HCT116 (cell line): ENCODE measurements around the gene RHOH. TPM values are rescaled to one million over a fixed set of nuclear protein-coding genes. Genes with fewer than 3 reads are reported as not detected.
A peak's percentile ranks its signal among the peaks of the same experiment; 100 is the strongest.

Source experiments
- ATAC-seq: fragments of 200-7000 bp; cut with Tn5 transposase; 2 replicates; pipeline ENCODE4 v1.9.1; 2020; ENCODE audit warnings: mild to moderate bottlenecking, moderate library complexity
- BruUV-seq: library from RNA; stranded (reverse); fragments of 400-500 nt; replicated peaks from 2 replicates; lab custom pipeline; 2021; lab: Mats Ljungman, UMichigan
- CTCF ChIA-PET: fragments of 300-600 bp; sonication (Branson Sonifier 250); formaldehyde crosslinking; loops from one replicate; lab custom pipeline; 2021; ENCODE audit warnings: antibody characterized with exemption; lab: Charles Lee
- POLR2A ChIA-PET: fragments of 300-600, 350-600 bp; sonication (Branson Sonifier 250); formaldehyde crosslinking; loops from one replicate; lab custom pipeline; 2021; ENCODE audit warnings: antibody characterized with exemption; lab: Charles Lee
- RAD21 ChIA-PET, 2 experiments: fragments of 300-600 bp; sonication (Branson Sonifier 250); formaldehyde crosslinking; loops; one replicate each; lab custom pipeline; 2023; ENCODE audit warnings: low total read pairs in 2 of 2; ENCODE audit not compliant: uncharacterized antibody in 2 of 2, unreplicated experiment in 2 of 2, low non-redundant PET in 1 of 2; lab: Charles Lee
- DNase-seq: peaks from one replicate; pipeline ENCODE4 v3.0.0-alpha.2; 2010; ENCODE audit warnings: low read depth, low spot score
- H2AFZ ChIP-seq: fragments of 200-600 bp; shearing (Covaris generic), sonication (generic); 2 replicates; pipeline ENCODE4 v1.6.1; 2017; ENCODE audit warnings: low read depth, mixed run types, mixed read lengths, antibody characterized with exemption, low read length; ENCODE audit not compliant: poor library complexity, severe bottlenecking
- H3K27ac ChIP-seq: 2 replicates; pipeline ENCODE4 v1.5.1; 2012; ENCODE audit warnings: low read depth, low read length
- H3K27me3 ChIP-seq: fragments of 200-600 bp; sonication (generic); 2 replicates; pipeline ENCODE4 v1.6.1; 2016; ENCODE audit warnings: mixed run types, low read length, mixed read lengths; ENCODE audit not compliant: insufficient read depth
- H3K36me3 ChIP-seq, 2 experiments: fragments of 200-500 bp in 1 of 2; fragments of 200-600 bp in 1 of 2; sonication (Bioruptor generic) in 1 of 2; sonication (generic) in 1 of 2; 2 replicates each; pipeline versions ENCODE4 v1.5.1 to v1.6.1; 2014 to 2016; ENCODE audit warnings: low read length in 2 of 2, inconsistent platforms in 1 of 2, mixed read lengths in 1 of 2, mixed run types in 1 of 2; ENCODE audit not compliant: insufficient read depth in 2 of 2, control insufficient read depth in 1 of 2
- H3K4me1 ChIP-seq, 2 experiments: fragments of 200-600 bp in 1 of 2; sonication (generic) in 1 of 2; 2 replicates each; pipeline versions ENCODE4 v1.5.1 to v1.6.1; 2012 to 2017; ENCODE audit warnings: low read length in 2 of 2, inconsistent platforms in 1 of 2, mild to moderate bottlenecking in 1 of 2, mixed read lengths in 1 of 2, mixed run types in 1 of 2, moderate library complexity in 1 of 2; ENCODE audit not compliant: insufficient read depth in 2 of 2, control insufficient read depth in 1 of 2
- H3K4me2 ChIP-seq: fragments of 200-600 bp; sonication (generic); 2 replicates; pipeline ENCODE4 v1.6.1; 2017; ENCODE audit warnings: mixed run types, low read length, mixed read lengths
- H3K4me3 ChIP-seq, 2 experiments: fragments of 200-600 bp in 1 of 2; sonication (generic) in 1 of 2; replicated peaks in 1 of 2; 2 replicates each; pipeline ENCODE4 v1.5.1; 2011 to 2016; ENCODE audit warnings: low read length in 2 of 2, control low read depth in 1 of 2, low read depth in 1 of 2, mild to moderate bottlenecking in 1 of 2, mixed read lengths in 1 of 2, mixed run types in 1 of 2
- H3K79me2 ChIP-seq: fragments of 200-600 bp; sonication (generic); 2 replicates; pipeline ENCODE4 v1.6.1; 2017; ENCODE audit warnings: mild to moderate bottlenecking, mixed run types, low read length, moderate library complexity, mixed read lengths; ENCODE audit not compliant: insufficient read depth
- H3K9ac ChIP-seq: fragments of 200-600 bp; sonication (generic); 2 replicates; pipeline ENCODE4 v1.6.1; 2016; ENCODE audit warnings: low read length, mixed read lengths
- H3K9me2 ChIP-seq: fragments of 200-600 bp; sonication (generic), shearing (Covaris generic); 2 replicates; pipeline ENCODE4 v1.6.1; 2017; ENCODE audit warnings: mixed run types, mild to moderate bottlenecking, moderate library complexity; ENCODE audit not compliant: insufficient read depth
- H3K9me3 ChIP-seq, 2 experiments: fragments of 200-500 bp in 1 of 2; fragments of 200-600 bp in 1 of 2; sonication (Bioruptor generic) in 1 of 2; sonication (generic) in 1 of 2; 2 replicates each; pipeline ENCODE4 v1.6.1; 2014 to 2017; ENCODE audit warnings: low read length in 2 of 2, mixed read lengths in 2 of 2, inconsistent platforms in 1 of 2, low read depth in 1 of 2, mild to moderate bottlenecking in 1 of 2, mixed run types in 1 of 2, moderate library complexity in 1 of 2; ENCODE audit not compliant: control insufficient read depth in 1 of 2, insufficient read depth in 1 of 2
- H4K20me1 ChIP-seq: fragments of 200-600 bp; sonication (generic), shearing (Covaris generic); 2 replicates; pipeline ENCODE4 v1.6.1; 2017; ENCODE audit warnings: mixed run types, mild to moderate bottlenecking, moderate library complexity; ENCODE audit not compliant: insufficient read depth
- EZH2phosphoT487 ChIP-seq: fragments of 200-600 bp; IDR thresholded peaks from 2 replicates; pipeline ENCODE4 v1.6.1; 2018; ENCODE audit warnings: antibody characterized with exemption, borderline replicate concordance
- JUND ChIP-seq: IDR thresholded peaks from 2 replicates; pipeline ENCODE4 v1.6.1; 2012
- POLR2AphosphoS5 ChIP-seq: IDR thresholded peaks from 2 replicates; pipeline ENCODE4 v1.6.1; 2011; ENCODE audit warnings: mild to moderate bottlenecking, low read depth, low read length, moderate library complexity
- TCF7L2 ChIP-seq: IDR thresholded peaks from 2 replicates; pipeline ENCODE4 v1.7.0; 2011; ENCODE audit warnings: borderline replicate concordance, inconsistent platforms; ENCODE audit not compliant: insufficient read depth, insufficient read length; ENCODE audit errors: extremely low read depth
- ZNF274 ChIP-seq: fragments of 200-500 bp; sonication (Bioruptor generic); IDR thresholded peaks from 2 replicates; pipeline ENCODE4 v1.6.1; 2014; ENCODE audit warnings: mild to moderate bottlenecking, low read depth, low read length, inconsistent platforms
- intact Hi-C: fragments of 100-400 bp; cut with micrococcal nuclease; formaldehyde crosslinking; loops from 2 replicates; pipeline ENCODE4 v1.10.0; 2022
- total RNA-seq: library from RNA; stranded (reverse); gene quantifications from one replicate; pipeline ENCODE4 v1.2.1, GENCODE V29; 2021; ENCODE audit not compliant: unreplicated experiment
- TF ChIP-seq, protein P1 (sequence below): IDR thresholded peaks from 2 replicates; pipeline ENCODE4 v1.6.1; 2012
- TF ChIP-seq, protein P2 (sequence below): IDR thresholded peaks from 2 replicates; pipeline ENCODE4 v1.6.1; 2011; ENCODE audit warnings: mild to moderate bottlenecking, low read length, moderate library complexity; ENCODE audit not compliant: insufficient replicate concordance; ENCODE audit errors: extremely low read depth

RHOH gene
- total RNA-seq, 1 experiment from 2014 or later = 0.74 TPM

DNA sequence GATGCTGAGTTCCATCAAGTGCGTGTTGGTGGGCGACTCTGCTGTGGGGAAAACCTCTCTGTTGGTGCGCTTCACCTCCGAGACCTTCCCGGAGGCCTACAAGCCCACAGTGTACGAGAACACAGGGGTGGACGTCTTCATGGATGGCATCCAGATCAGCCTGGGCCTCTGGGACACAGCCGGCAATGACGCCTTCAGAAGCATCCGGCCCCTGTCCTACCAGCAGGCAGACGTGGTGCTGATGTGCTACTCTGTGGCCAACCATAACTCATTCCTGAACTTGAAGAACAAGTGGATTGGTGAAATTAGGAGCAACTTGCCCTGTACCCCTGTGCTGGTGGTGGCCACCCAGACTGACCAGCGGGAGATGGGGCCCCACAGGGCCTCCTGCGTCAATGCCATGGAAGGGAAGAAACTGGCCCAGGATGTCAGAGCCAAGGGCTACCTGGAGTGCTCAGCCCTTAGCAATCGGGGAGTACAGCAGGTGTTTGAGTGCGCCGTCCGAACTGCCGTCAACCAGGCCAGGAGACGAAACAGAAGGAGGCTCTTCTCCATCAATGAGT is 46.6 kb downstream of the RHOH start:
- Histone ChIP-seq H3K27me3 (no peaks in the 10 kb centered on the region), H3K4me1 (peaks cover 8 to 38% of the 10 kb centered on the region in 2 experiments; a peak in 3 of 4 replicates), H3K9me3 (no peaks in the 10 kb centered on the region), H3K9ac (no peak overlapping the region), H3K4me3 (no peak overlapping the region), H2AFZ (no peak overlapping the region), H3K9me2 (no peaks in the 10 kb centered on the region), H3K4me2 (no peak overlapping the region)
- POLR2A ChIA-PET = no interaction called here
- intact Hi-C loops = no loop called here
- ATAC-seq (no peak), DNase-seq (no peak)
- BruUV-seq = no TSS peak
- CTCF ChIA-PET = no interaction called here
- RAD21 ChIA-PET = no interaction called here
- no peak for TF ChIP-seq POLR2AphosphoS5
- TF ChIP-seq, protein P1, sequence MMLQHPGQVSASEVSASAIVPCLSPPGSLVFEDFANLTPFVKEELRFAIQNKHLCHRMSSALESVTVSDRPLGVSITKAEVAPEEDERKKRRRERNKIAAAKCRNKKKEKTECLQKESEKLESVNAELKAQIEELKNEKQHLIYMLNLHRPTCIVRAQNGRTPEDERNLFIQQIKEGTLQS = no peak
- TF ChIP-seq, all 23 proteins: peak for 0
- H4K20me1 ChIP-seq = no peaks in the 10 kb centered on the region
- no peaks in the 10 kb centered on the region for H3K79me2 ChIP-seq
- no peaks in the 10 kb centered on the region for H3K36me3 ChIP-seq
- no peak overlapping the region for H3K27ac ChIP-seq

DNA sequence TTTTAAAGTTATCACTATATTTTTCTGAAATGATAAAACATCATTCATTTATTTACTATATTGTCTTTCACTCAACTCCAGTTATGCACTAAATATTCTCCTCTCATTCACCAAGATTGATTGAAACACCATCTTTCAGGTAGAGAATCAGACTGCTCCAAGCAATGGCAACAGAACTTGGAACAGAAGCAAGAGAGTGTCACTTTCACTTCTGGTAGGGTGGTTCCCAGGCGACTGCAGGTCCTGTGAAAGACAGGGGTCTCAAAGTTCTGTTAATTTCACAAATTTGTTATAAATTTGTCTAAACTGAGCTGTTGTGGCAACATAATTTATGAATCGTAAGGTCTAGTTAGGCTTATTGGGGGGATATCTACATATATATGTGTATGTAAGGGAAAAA is 47.8 kb downstream of the RHOH start:
- DNase-seq (no peak), ATAC-seq (no peak)
- Histone ChIP-seq H3K27ac (no peak overlapping the region), H3K4me1 (peaks cover 8 to 42% of the 10 kb centered on the region in 2 experiments; a peak in 3 of 4 replicates), H4K20me1 (no peaks in the 10 kb centered on the region), H3K9ac (no peak overlapping the region), H2AFZ (peak overlapping the region; percentile 20), H3K27me3 (no peaks in the 10 kb centered on the region), H3K79me2 (no peaks in the 10 kb centered on the region), H3K4me2 (no peak overlapping the region), H3K9me3 (no peaks in the 10 kb centered on the region), H3K9me2 (no peaks in the 10 kb centered on the region), H3K36me3 (no peaks in the 10 kb centered on the region), H3K4me3 (no peak overlapping the region)
- intact Hi-C loops = no loop called here
- POLR2A ChIA-PET = no interaction called here
- CTCF ChIA-PET = no interaction called here
- TF ChIP-seq ZNF274 = no peak
- TF ChIP-seq, protein P2, sequence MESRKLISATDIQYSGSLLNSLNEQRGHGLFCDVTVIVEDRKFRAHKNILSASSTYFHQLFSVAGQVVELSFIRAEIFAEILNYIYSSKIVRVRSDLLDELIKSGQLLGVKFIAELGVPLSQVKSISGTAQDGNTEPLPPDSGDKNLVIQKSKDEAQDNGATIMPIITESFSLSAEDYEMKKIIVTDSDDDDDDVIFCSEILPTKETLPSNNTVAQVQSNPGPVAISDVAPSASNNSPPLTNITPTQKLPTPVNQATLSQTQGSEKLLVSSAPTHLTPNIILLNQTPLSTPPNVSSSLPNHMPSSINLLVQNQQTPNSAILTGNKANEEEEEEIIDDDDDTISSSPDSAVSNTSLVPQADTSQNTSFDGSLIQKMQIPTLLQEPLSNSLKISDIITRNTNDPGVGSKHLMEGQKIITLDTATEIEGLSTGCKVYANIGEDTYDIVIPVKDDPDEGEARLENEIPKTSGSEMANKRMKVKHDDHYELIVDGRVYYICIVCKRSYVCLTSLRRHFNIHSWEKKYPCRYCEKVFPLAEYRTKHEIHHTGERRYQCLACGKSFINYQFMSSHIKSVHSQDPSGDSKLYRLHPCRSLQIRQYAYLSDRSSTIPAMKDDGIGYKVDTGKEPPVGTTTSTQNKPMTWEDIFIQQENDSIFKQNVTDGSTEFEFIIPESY = no peak
- no peak for TF ChIP-seq EZH2phosphoT487
- TF ChIP-seq JUND = no peak
- TF ChIP-seq TCF7L2 = no peak
- BruUV-seq = no TSS peak
- RAD21 ChIA-PET = no interaction called here
